Smooth muscle cell (in vitro differentiated cells): ENCODE results near the gene GLTP. TPM values are rescaled to one million over a fixed set of nuclear protein-coding genes. Genes with fewer than 3 reads are reported as not detected.

ENCODE experiments used
- DNase-seq: peaks from one replicate; lab custom pipeline; 2025; ENCODE audit not compliant: unreplicated experiment; lab: John Stamatoyannopoulos, UW
- H2AFZ ChIP-seq: fragments of 200-600 bp; sonication (generic); 2 replicates; pipeline ENCODE4 v1.6.0; 2016; ENCODE audit warnings: antibody characterized with exemption, low read depth, mild to moderate bottlenecking
- H3F3A ChIP-seq: fragments of 200-600 bp; sonication (generic); 2 replicates; pipeline ENCODE4 v1.6.0; 2017; ENCODE audit warnings: antibody characterized with exemption, low read depth
- H3K27ac ChIP-seq: fragments of 200-600 bp; sonication (generic); 2 replicates; pipeline ENCODE4 v1.5.1; 2016; ENCODE audit warnings: low read depth, mild to moderate bottlenecking
- H3K27me3 ChIP-seq: fragments of 200-600 bp; sonication (generic); 2 replicates; pipeline ENCODE4 v1.6.1; 2016; ENCODE audit warnings: low read depth, mild to moderate bottlenecking
- H3K36me3 ChIP-seq: fragments of 200-600 bp; sonication (generic); 2 replicates; pipeline ENCODE4 v1.5.1; 2016; ENCODE audit warnings: low read depth
- H3K4me1 ChIP-seq: fragments of 200-600 bp; sonication (generic); 2 replicates; pipeline ENCODE4 v1.5.1; 2016; ENCODE audit warnings: low read depth
- H3K4me2 ChIP-seq: fragments of 200-600 bp; sonication (generic); 2 replicates; pipeline ENCODE4 v1.6.0; 2016; ENCODE audit warnings: mild to moderate bottlenecking
- H3K4me3 ChIP-seq: fragments of 200-600 bp; sonication (generic); 2 replicates; pipeline ENCODE4 v1.5.1; 2016; ENCODE audit warnings: mild to moderate bottlenecking
- H3K79me2 ChIP-seq: fragments of 200-600 bp; sonication (generic); 2 replicates; pipeline ENCODE4 v1.6.0; 2016; ENCODE audit warnings: low read depth, mild to moderate bottlenecking
- H3K9ac ChIP-seq: fragments of 200-600 bp; sonication (generic); 2 replicates; pipeline ENCODE4 v1.6.0; 2016; ENCODE audit warnings: low read depth
- H3K9me3 ChIP-seq: fragments of 200-600 bp; sonication (generic); replicated peaks from 2 replicates; pipeline ENCODE4 v1.5.1; 2016; ENCODE audit warnings: low read depth
- H4K20me1 ChIP-seq: fragments of 200-600 bp; sonication (generic); 2 replicates; pipeline ENCODE4 v1.6.0; 2016; ENCODE audit warnings: low read depth
- CTCF ChIP-seq: fragments of 200-600 bp; sonication (generic); IDR thresholded peaks from 2 replicates; pipeline ENCODE4 v1.5.1; 2017; ENCODE audit warnings: borderline replicate concordance, mild to moderate bottlenecking, antibody characterized with exemption; ENCODE audit not compliant: insufficient read depth, poor library complexity, severe bottlenecking
- WGBS: methylation state at CpG from one replicate; pipeline ENCODE4 v1.1.7; 2016; ENCODE audit warnings: low lambda C conversion rate; 5-methylcytosine and 5-hydroxymethylcytosine counted together
- polyA plus RNA-seq: library from polyadenylated mRNA; unstranded; fragments of >200 nt; fragmentation: Nextera tagmentation; extraction: Ambion mirVana; gene quantifications from 2 replicates; pipeline ENCODE4 v1.2.1, GENCODE V29; 2016
- total RNA-seq: library from RNA; depleted of rRNA; stranded (reverse); fragments of >200 nt; gene quantifications from 2 replicates; pipeline ENCODE4 v1.2.3, GENCODE V29; 2014

GLTP gene
- total and polyA plus RNA-seq, 2 experiments from 2014 or later: 43.4 to 46.9 TPM

DNA sequence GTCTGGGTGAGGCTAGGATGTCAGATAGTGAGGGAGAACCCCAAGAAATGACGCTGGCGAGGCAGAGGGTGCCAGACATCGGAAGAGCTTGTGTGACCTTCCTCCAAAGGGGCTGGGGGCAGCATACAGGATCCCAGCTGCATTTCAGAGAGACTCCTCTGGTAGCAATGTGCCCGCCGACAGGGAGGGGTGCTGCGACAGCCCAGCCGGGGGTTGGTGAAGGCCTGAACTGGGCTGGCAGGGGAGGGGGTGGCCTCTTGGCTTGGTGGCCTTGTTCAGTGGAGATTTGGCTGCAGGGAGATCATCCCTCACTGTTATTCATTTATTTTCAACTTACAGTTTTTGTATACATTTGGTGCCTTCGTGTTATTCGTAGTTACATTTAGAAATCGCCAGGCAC lies 25.0 kb upstream of the GLTP start:
- Histone ChIP-seq H3K27ac (no peak overlapping the region), H3K4me3 (no peak overlapping the region), H3K79me2 (no peaks in the 10 kb centered on the region), H3K9me3 (no peaks in the 10 kb centered on the region), H4K20me1 (no peaks in the 10 kb centered on the region), H3K4me1 (no peaks in the 10 kb centered on the region), H3K9ac (no peak overlapping the region), H3K27me3 (no peaks in the 10 kb centered on the region), H3F3A (no peaks in the 10 kb centered on the region), H3K4me2 (no peak overlapping the region), H3K36me3 (peaks cover 3% of the 10 kb centered on the region), H2AFZ (no peak overlapping the region)
- WGBS: 97% methylated on average over 10 of the region's 10 CpGs
- no peak for TF ChIP-seq CTCF
- no peak for DNase-seq

DNA sequence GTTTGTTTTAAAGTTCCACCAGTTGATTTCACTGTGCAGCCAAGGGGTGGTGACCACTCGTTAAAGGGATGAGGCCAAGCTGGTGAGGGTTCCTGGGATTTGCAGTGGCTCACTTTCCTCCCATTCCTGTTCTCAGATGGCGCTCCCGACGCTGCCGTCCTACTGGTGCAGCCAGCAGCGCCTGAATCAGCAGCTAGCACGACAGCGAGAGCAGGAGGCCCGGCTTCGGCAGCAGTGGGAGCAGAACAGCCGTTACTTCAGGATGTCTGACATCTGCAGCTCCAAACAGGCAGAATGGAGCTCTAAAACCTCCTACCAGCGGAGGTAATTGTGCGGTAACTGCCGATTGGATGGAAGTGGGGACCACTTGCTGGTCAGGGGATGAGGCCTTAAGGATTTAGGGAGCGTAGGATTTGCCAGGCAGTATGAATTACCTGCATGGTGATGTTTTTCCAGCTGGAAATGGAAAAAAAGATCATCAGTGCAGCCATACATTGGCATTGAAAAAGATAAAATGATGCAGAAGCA lies 22.6 kb upstream of the GLTP start:
- H3K36me3 ChIP-seq: peaks cover 3% of the 10 kb centered on the region

DNA sequence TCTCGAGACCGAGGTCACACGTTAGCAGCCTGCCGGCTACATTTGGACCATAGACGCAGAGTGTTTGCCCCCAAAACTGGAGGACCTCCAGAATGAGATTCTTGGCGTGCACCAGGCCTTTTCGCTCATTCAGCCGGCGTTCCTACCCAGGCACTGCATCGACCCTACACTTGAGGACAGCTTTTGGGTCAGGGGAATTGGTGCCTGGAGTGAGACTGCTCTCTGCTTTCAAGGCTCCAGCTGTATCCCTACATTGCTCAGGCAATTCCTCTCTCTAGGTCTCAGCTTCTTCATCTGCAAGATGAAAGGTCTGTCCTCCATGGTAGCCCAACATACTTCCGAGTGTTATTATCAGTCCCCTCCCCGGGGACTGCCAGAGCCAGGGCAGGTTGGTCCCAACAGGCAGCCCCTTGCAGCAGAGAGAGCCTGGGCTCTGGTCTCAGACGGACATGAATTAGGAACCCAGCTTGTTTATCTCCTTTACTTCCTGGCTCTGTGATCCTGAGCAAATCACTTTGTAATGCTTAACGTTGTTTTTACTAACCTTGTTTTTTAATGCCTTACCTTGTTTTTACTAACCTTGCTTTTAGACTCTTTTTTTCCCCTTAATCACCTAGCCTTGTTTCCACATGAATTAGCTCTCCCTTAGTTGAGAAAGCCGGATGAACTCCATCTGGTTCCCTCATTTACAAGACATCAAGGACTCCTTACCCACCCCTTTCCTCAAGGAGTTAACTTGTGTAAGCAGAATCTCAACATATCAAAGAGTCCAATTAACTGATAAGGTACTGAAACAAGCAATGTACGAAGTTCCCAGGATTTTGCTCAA lies 20.6 kb upstream of the GLTP start:
- Histone ChIP-seq H3K9me3 (no peaks in the 10 kb centered on the region), H3F3A (no peaks in the 10 kb centered on the region), H2AFZ (peak overlapping the region; percentile 94), H3K27ac (no peak overlapping the region), H4K20me1 (no peaks in the 10 kb centered on the region), H3K4me2 (peak overlapping the region; percentile 89), H3K4me1 (peaks cover 6% of the 10 kb centered on the region), H3K27me3 (no peaks in the 10 kb centered on the region), H3K79me2 (no peaks in the 10 kb centered on the region), H3K36me3 (peaks cover 3% of the 10 kb centered on the region), H3K9ac (peak overlapping the region; percentile 60), H3K4me3 (peak overlapping the region; percentile 82)
- DNase-seq: no peak
- TF ChIP-seq CTCF: no peak
- 3% methylated on average over 16 of the region's 16 CpGs for WGBS

More for the DNA sequence above, 22.6 kb upstream of the GLTP start:
- Histone ChIP-seq H3K27me3 (no peaks in the 10 kb centered on the region), H3K9ac (no peak overlapping the region), H3K4me3 (no peak overlapping the region), H4K20me1 (no peaks in the 10 kb centered on the region), H3K9me3 (no peaks in the 10 kb centered on the region), H3K4me2 (no peak overlapping the region), H3F3A (no peaks in the 10 kb centered on the region), H3K79me2 (no peaks in the 10 kb centered on the region), H3K27ac (no peak overlapping the region), H3K4me1 (peaks cover 6% of the 10 kb centered on the region), H2AFZ (no peak overlapping the region)
- 89% methylated on average over 15 of the region's 15 CpGs for WGBS
- no peak for TF ChIP-seq CTCF
- DNase-seq: no peak
